K562 (cell line): Measurements from ENCODE around the gene CAMK2B. TPM values are rescaled to one million over a fixed set of nuclear protein-coding genes. Genes with fewer than 3 reads are reported as not detected.

Source experiments
- ATAC-seq: fragments of 200-7000 bp; cut with Tn5 transposase; 3 replicates; pipeline ENCODE4 v1.9.1; 2020; ENCODE audit warnings: moderate library complexity
- BruUV-seq: library from RNA; stranded (reverse); fragments of 400-500 nt; replicated peaks from 2 replicates; lab custom pipeline; 2021; lab: Mats Ljungman, UMichigan
- CTCF ChIA-PET: fragments of 300-600 bp; formaldehyde crosslinking; extraction: SDS; loops from one replicate; lab custom pipeline; 2021; ENCODE audit warnings: low intra/inter-chr PET ratio; lab: Yijun Ruan, JAX
- POLR2A ChIA-PET: fragments of 300-600, 350-650 bp; sonication (Branson Sonifier 250); formaldehyde crosslinking; extraction: SDS; loops from one replicate; lab custom pipeline; 2021; ENCODE audit warnings: antibody characterized with exemption, inconsistent platforms; lab: Yijun Ruan, JAX
- DNase-seq, 4 experiments: peaks; one replicate each; pipeline versions ENCODE4 v3.0.0 to v3.0.0-alpha.2; 2011 to 2018; ENCODE audit warnings: low spot score in 3 of 4, mixed read lengths in 3 of 4; ENCODE audit errors: extremely low read depth in 1 of 4
- FAIRE-seq: peaks from 2 replicates; lab custom pipeline; 2011; peaks lifted over from hg19 to GRCh38; lab: Jason Lieb, UNC
- H2AFZ ChIP-seq: 2 replicates; pipeline ENCODE4 v1.6.0; 2011; ENCODE audit warnings: low read depth, low read length, control low read depth, inconsistent platforms
- H3K27ac ChIP-seq: fragments of 200-600 bp; 3 replicates; pipeline ENCODE4 v1.8.0; 2011; ENCODE audit warnings: low read depth, mild to moderate bottlenecking, control low read depth, inconsistent platforms, low read length, moderate library complexity, mixed read lengths; ENCODE audit errors: extremely low read depth
- H3K27me3 ChIP-seq, 2 experiments: fragments of 300-600 bp in 1 of 2; 2 replicates in 1 of 2; 3 replicates in 1 of 2; pipeline versions ENCODE4 v1.6.0 to v1.8.0; 2011; ENCODE audit warnings: inconsistent platforms in 2 of 2, low read length in 2 of 2, mild to moderate bottlenecking in 1 of 2, mixed read lengths in 1 of 2, moderate library complexity in 1 of 2; ENCODE audit not compliant: control insufficient read depth in 2 of 2, insufficient read depth in 2 of 2
- H3K36me3 ChIP-seq: fragments of 300-600 bp; 3 replicates; pipeline ENCODE4 v1.8.0; 2011; ENCODE audit warnings: mild to moderate bottlenecking, low read length, inconsistent platforms; ENCODE audit not compliant: control insufficient read depth, insufficient read depth
- H3K4me1 ChIP-seq, 2 experiments: fragments of 200-600 bp in 1 of 2; replicated peaks in 1 of 2; 2 replicates in 1 of 2; 3 replicates in 1 of 2; pipeline versions ENCODE4 v1.5.1 to v1.8.0; 2011; ENCODE audit warnings: inconsistent platforms in 2 of 2, low read length in 2 of 2, mild to moderate bottlenecking in 1 of 2, mixed read lengths in 1 of 2, moderate library complexity in 1 of 2; ENCODE audit not compliant: control insufficient read depth in 2 of 2, insufficient read depth in 2 of 2
- H3K4me2 ChIP-seq: 2 replicates; pipeline ENCODE4 v1.6.1; 2011; ENCODE audit warnings: low read length, control low read depth, inconsistent platforms, mixed read lengths; ENCODE audit not compliant: insufficient read depth
- H3K4me3 ChIP-seq: fragments of 200-600 bp; sonication (generic), shearing (Covaris generic); 2 replicates; pipeline ENCODE4 v1.5.1; 2016; ENCODE audit warnings: control low read depth, inconsistent platforms
- H3K79me2 ChIP-seq: fragments of 200-600 bp; 3 replicates; pipeline ENCODE4 v1.8.0; 2011; ENCODE audit warnings: low read length, inconsistent platforms; ENCODE audit not compliant: control insufficient read depth, insufficient read depth
- H3K9ac ChIP-seq, 2 experiments: 2 replicates each; pipeline versions ENCODE4 v1.6.0 to v1.6.1; 2011; ENCODE audit warnings: low read depth in 2 of 2, low read length in 2 of 2, control low read depth in 1 of 2, inconsistent platforms in 1 of 2, mild to moderate bottlenecking in 1 of 2, mixed read lengths in 1 of 2; ENCODE audit not compliant: insufficient read depth in 1 of 2
- H3K9me1 ChIP-seq: one replicate; pipeline ENCODE4 v1.6.0; 2011; ENCODE audit warnings: inconsistent platforms, mild to moderate bottlenecking, low read length, moderate library complexity; ENCODE audit not compliant: control insufficient read depth, insufficient read depth
- H3K9me3 ChIP-seq: replicated peaks from 2 replicates; pipeline ENCODE4 v1.5.1; 2011; ENCODE audit warnings: low read depth, low read length, inconsistent platforms; ENCODE audit not compliant: control insufficient read depth, insufficient read depth
- H4K20me1 ChIP-seq: replicated peaks from 2 replicates; pipeline ENCODE4 v1.6.1; 2011; ENCODE audit warnings: low read length, inconsistent platforms, mixed read lengths; ENCODE audit not compliant: control insufficient read depth, insufficient read depth
- CSDE1 ChIP-seq, 2 experiments: fragments of 450-650 bp; IDR thresholded peaks; 2 replicates each; pipeline ENCODE4 v1.6.1; 2016; ENCODE audit warnings: mild to moderate bottlenecking in 1 of 2
- KDM5B ChIP-seq: fragments of 200-600 bp; sonication (generic); IDR thresholded peaks from 2 replicates; pipeline ENCODE4 v1.6.1; 2012; ENCODE audit warnings: low read depth, mild to moderate bottlenecking, moderate library complexity, low read length, control low read depth, inconsistent platforms; ENCODE audit not compliant: insufficient replicate concordance
- MXI1 ChIP-seq: IDR thresholded peaks from 2 replicates; pipeline ENCODE4 v1.6.1; 2011; ENCODE audit warnings: low read depth, mild to moderate bottlenecking, improper control_type of control experiment, low read length
- NCOA4 ChIP-seq: fragments of 450-650 bp; IDR thresholded peaks from 2 replicates; pipeline ENCODE4 v1.6.1; 2018; ENCODE audit warnings: mild to moderate bottlenecking; ENCODE audit not compliant: partially characterized antibody
- NONO ChIP-seq, 2 experiments: fragments of 200-400 bp in 1 of 2; fragments of 450-650 bp in 1 of 2; formaldehyde crosslinking in 1 of 2; IDR thresholded peaks; 2 replicates each; pipeline ENCODE4 v1.6.1; 2017; ENCODE audit warnings: low read depth in 2 of 2, mild to moderate bottlenecking in 2 of 2, moderate library complexity in 2 of 2, low read length in 1 of 2
- RB1 ChIP-seq: fragments of 450-650 bp; IDR thresholded peaks from 2 replicates; pipeline ENCODE4 v1.6.1; 2017; ENCODE audit warnings: low read depth, mild to moderate bottlenecking
- SETDB1 ChIP-seq: IDR thresholded peaks from one replicate; pipeline ENCODE4 v1.6.1; 2012; ENCODE audit warnings: low read length, control low read depth, inconsistent platforms
- WGBS: fragments of 100-300 bp; shearing (Covaris generic); methylation state at CpG from one replicate; pipeline ENCODE4 v1.1.6; 2016; ENCODE audit warnings: low coverage, mixed read lengths; ENCODE audit not compliant: insufficient coverage; ENCODE audit errors: missing lambda C conversion rate; 5-methylcytosine and 5-hydroxymethylcytosine counted together
- in situ Hi-C: fragments of 300-500 bp; cut with MboI; formaldehyde crosslinking; loops from 4 replicates; pipeline ENCODE4 v1.15.0; 2018; ENCODE audit warnings: inconsistent platforms, mixed read lengths
- intact Hi-C: fragments of 100-400 bp; cut with micrococcal nuclease; formaldehyde crosslinking; loops from 2 replicates; pipeline ENCODE4 v1.14.2; 2022
- polyA plus RNA-seq, 8 experiments: library from polyadenylated mRNA; depleted of rRNA in 4 of 8; stranded (reverse) in 5 of 8; unstranded in 3 of 8; fragments of >200 nt; fragmentation: Nextera tagmentation in 2 of 8; fragmentation: Illumina TruSeq in 1 of 8; extraction: Ambion mirVana in 2 of 8; extraction: Trizol in 1 of 8; gene quantifications; 2 replicates each; pipeline versions ENCODE4 v1.2.1 to v1.2.3, GENCODE V29; 2011 to 2014; ENCODE audit warnings: inconsistent platforms in 1 of 8, missing spikeins in 1 of 8
- total RNA-seq, 7 experiments: library from RNA; depleted of rRNA in 6 of 7; stranded (reverse); fragments of >200 nt in 6 of 7; fragmentation: Illumina TruSeq in 2 of 7; extraction: Trizol in 2 of 7; gene quantifications; 2 replicates each; pipeline versions ENCODE4 v1.2.1 to v1.2.3, GENCODE V29; 2011 to 2021; ENCODE audit warnings: low replicate concordance in 1 of 7
- TF ChIP-seq, protein P1 (sequence below): fragments of 450-650 bp; IDR thresholded peaks from 2 replicates; pipeline ENCODE4 v1.6.1; 2016
- TF ChIP-seq, protein P2 (sequence below), 2 experiments: fragments of 450-650 bp; conservative IDR thresholded peaks; 2 replicates each; pipeline ENCODE4 v1.6.1; 2017; ENCODE audit warnings: mild to moderate bottlenecking in 2 of 2, moderate library complexity in 2 of 2

CAMK2B gene
- total and polyA plus RNA-seq, 9 of the 15 experiments (the other 6 are each of a cell fraction or from before 2014, with no cell fraction given): 0.04 to 0.09 (median 0.05) TPM; not detected in 4

DNA sequence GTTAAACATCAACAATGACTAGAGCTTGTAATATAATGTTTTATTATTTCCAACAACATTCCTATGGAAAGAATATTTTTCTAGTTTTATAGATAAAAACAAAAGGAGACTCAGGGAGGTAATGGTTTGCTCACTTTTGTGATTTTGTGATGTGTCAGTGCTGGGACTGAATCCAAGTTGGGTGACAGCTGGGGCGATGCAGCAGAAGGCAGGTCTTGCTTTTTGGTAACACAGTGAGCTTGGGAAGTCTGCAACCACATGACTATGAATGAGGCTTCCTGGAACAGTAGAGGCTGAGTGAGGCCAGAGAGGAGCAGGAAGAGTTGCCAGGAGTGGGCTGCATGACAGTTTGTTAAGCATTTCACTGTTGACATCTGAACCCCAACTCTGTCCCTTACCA lies 129.5 kb downstream of the CAMK2B start (continued):
- TF ChIP-seq, protein P1, sequence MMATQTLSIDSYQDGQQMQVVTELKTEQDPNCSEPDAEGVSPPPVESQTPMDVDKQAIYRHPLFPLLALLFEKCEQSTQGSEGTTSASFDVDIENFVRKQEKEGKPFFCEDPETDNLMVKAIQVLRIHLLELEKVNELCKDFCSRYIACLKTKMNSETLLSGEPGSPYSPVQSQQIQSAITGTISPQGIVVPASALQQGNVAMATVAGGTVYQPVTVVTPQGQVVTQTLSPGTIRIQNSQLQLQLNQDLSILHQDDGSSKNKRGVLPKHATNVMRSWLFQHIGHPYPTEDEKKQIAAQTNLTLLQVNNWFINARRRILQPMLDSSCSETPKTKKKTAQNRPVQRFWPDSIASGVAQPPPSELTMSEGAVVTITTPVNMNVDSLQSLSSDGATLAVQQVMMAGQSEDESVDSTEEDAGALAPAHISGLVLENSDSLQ: peak; percentile 76
- TF ChIP-seq NCOA4 (no peak), NONO (IDR thresholded peaks at IDR 0.05; ENCODE audit: low read depth in 2 of 2, low read length in 1 of 2) (no peak), KDM5B (no peak), CSDE1 (IDR thresholded peaks at IDR 0.05) (no peak)
- TF ChIP-seq, protein P2, sequence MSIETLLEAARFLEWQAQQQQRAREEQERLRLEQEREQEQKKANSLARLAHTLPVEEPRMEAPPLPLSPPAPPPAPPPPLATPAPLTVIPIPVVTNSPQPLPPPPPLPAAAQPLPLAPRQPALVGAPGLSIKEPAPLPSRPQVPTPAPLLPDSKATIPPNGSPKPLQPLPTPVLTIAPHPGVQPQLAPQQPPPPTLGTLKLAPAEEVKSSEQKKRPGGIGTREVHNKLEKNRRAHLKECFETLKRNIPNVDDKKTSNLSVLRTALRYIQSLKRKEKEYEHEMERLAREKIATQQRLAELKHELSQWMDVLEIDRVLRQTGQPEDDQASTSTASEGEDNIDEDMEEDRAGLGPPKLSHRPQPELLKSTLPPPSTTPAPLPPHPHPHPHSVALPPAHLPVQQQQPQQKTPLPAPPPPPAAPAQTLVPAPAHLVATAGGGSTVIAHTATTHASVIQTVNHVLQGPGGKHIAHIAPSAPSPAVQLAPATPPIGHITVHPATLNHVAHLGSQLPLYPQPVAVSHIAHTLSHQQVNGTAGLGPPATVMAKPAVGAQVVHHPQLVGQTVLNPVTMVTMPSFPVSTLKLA (conservative IDR thresholded peaks at IDR 0.05): no peak

DNA sequence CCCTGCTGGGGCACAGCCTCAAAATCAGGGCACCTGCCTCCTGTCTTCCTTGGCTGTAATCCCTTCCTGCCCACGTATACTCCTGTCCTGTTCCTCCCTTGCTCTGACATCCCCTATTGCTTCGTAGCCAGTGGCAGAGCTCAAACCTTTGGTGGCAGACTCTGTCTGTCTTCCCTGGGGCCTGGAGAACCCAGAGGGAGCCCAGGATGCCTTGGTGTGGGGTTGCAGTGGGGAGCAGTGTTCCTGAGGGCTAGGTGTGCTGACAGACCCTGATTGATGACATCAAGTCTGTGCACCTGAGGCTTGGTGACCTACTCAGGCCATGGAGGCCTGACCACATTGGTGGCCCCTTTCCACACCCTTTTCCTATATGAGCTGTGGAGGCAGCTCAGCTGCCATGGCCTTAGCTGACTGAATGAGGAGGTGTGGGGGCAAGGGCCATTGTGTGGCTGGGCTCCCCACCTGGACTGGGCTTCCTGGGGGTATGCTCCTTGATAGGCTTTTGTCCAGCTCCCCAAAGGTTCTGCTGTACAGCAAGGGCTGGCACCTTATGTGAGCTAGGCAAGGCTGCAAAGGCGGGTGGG lies 130.7 kb downstream of the CAMK2B start:
- H2AFZ ChIP-seq: no peak overlapping the region
- no peak for TF ChIP-seq MXI1
- TF ChIP-seq RB1: no peak
- no peak for TF ChIP-seq SETDB1
- TF ChIP-seq, all 486 proteins: peak for 0
- CTCF ChIA-PET: no interaction called here
- no peak for ATAC-seq
- Histone ChIP-seq H3K4me1 (peaks cover 0 to 7% of the 10 kb centered on the region in 2 experiments; a peak in 2 of 5 replicates), H3K4me3 (no peak overlapping the region), H3K79me2 (no peaks in the 10 kb centered on the region), H3K9me1 (no peaks in the 10 kb centered on the region), H3K27ac (no peak overlapping the region), H3K4me2 (no peak overlapping the region), H3K36me3 (no peaks in the 10 kb centered on the region), H3K27me3 (0 out of 5 replicates have a peak, but pooled peaks cover 0 to 2% of the 10 kb centered on the region in 2 experiments), H3K9me3 (no peaks in the 10 kb centered on the region), H3K9ac (no peak overlapping the region), H4K20me1 (no peaks in the 10 kb centered on the region)
- intact Hi-C loops: loop anchor here (5.0 kb wide), 1 partner anchor 47 kb away; no protein-coding TSS in a partner anchor
- WGBS: 33% methylated on average over 3 of the region's 3 CpGs
- TSS peak; percentile 89 for BruUV-seq
- FAIRE-seq: no peak
- POLR2A ChIA-PET: interaction anchor here (0.6 to 1.1 kb wide), 2 partner anchors 11 to 20 kb away, joined by 3 to 4 read pairs; no protein-coding TSS in a partner anchor
- no peak for DNase-seq
- in situ Hi-C loops: no loop called here
